Measurements from ENCODE around the gene PHACTR3.

Gene PHACTR3

GRCh38 chr20:59623583-59623982, 19.2 kb downstream of the PHACTR3 start:
- TF ChIP-seq CTCF (IDR thresholded peaks at IDR 0.05; ENCODE audit: low read depth, low read length, missing control alignments): no peak
- DNase-seq (ENCODE audit: low read depth): no peak
- H3K4me3 ChIP-seq (ENCODE audit: low read depth, low read length): no peak overlapping the region
- in situ Hi-C loops (cut with HindIII; ENCODE audit: low sequenced_read_pairs): loop anchor here (5.0 kb wide), 1 partner anchor 51 kb away; no protein-coding TSS in a partner anchor

GRCh38 chr20:59624401-59624800, 20.1 kb downstream of the PHACTR3 start:
- no peak overlapping the region for H3K4me3 ChIP-seq (ENCODE audit: low read depth, low read length)
- no peak for TF ChIP-seq CTCF (IDR thresholded peaks at IDR 0.05; ENCODE audit: low read depth, low read length, missing control alignments)
- no peak for DNase-seq (ENCODE audit: low read depth)
- in situ Hi-C loops (cut with HindIII; ENCODE audit: low sequenced_read_pairs): loop anchor here (5.0 kb wide), 1 partner anchor 52 kb away; no protein-coding TSS in a partner anchor

GRCh38 chr20:59625214-59625922, 21.0 kb downstream of the PHACTR3 start:
- in situ Hi-C loops (cut with HindIII; ENCODE audit: low sequenced_read_pairs): no loop called here
- TF ChIP-seq CTCF (IDR thresholded peaks at IDR 0.05; ENCODE audit: low read depth, low read length, missing control alignments): no peak
- H3K4me3 ChIP-seq (ENCODE audit: low read depth, low read length): no peak overlapping the region
- DNase-seq (ENCODE audit: low read depth): no peak

GRCh38 chr20:59627298-59627697, 23.0 kb downstream of the PHACTR3 start:
- TF ChIP-seq CTCF (IDR thresholded peaks at IDR 0.05; ENCODE audit: low read depth, low read length, missing control alignments): no peak
- DNase-seq (ENCODE audit: low read depth): no peak

GRCh38 chr20:59628171-59628570, 23.8 kb downstream of the PHACTR3 start:
- no peak for TF ChIP-seq CTCF (IDR thresholded peaks at IDR 0.05; ENCODE audit: low read depth, low read length, missing control alignments)
- in situ Hi-C loops (cut with HindIII; ENCODE audit: low sequenced_read_pairs): no loop called here
- DNase-seq (ENCODE audit: low read depth): no peak
- no peak overlapping the region for H3K4me3 ChIP-seq (ENCODE audit: low read depth, low read length)

More at GRCh38 chr20:59627298-59627697, 23.0 kb downstream of the PHACTR3 start:
- in situ Hi-C loops (cut with HindIII; ENCODE audit: low sequenced_read_pairs): no loop called here
- no peak overlapping the region for H3K4me3 ChIP-seq (ENCODE audit: low read depth, low read length)

GRCh38 chr20:59629141-59630045, 25.1 kb downstream of the PHACTR3 start:
- no peak overlapping the region for H3K4me3 ChIP-seq (ENCODE audit: low read depth, low read length)
- in situ Hi-C loops (cut with HindIII; ENCODE audit: low sequenced_read_pairs): no loop called here
- no peak for DNase-seq (ENCODE audit: low read depth)
- no peak for TF ChIP-seq CTCF (IDR thresholded peaks at IDR 0.05; ENCODE audit: low read depth, low read length, missing control alignments)
